Activated CD4-positive, alpha-beta T cell treated with anti-CD3 and anti-CD28 coated beads, Interleukin-2, Interleukin-4, amounts not matched to agents 100 ng/mL and 50 ng/mL, durations not matched to agents 16 hours and 8 hours (primary cell): Measurements from ENCODE around the gene OR14I1.

Source experiments
- DNase-seq: peaks from one replicate; pipeline ENCODE4 v3.0.0-alpha.2; 2020; ENCODE audit warnings: low spot score

Gene OR14I1

GRCh38 chr1:248702714-248703113 lies at the start of gene OR14I1:
TSS of gene OR14I1 (minus strand) at chr1:248702766.
- no peak for DNase-seq

DNA sequence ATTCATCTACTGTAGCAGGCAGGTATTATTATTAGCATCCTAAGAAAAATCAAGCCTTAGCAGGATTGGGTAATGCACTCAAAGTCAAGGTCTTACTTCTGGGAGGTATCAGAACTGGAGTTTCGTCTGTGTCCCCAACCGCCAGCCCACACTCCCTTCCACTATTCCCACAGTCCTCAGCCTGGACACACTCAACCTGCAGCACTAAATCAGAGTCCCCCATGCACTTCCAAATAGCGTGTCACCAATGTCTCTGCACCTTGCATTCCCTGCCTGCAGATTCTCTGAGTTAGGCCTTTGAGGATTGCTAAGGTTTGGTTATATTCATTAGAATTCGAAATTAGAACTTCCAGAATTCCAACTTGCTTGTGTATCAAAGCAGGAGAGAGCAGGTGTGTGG lies 49.1 kb upstream of the OR14I1 start:
- DNase-seq = no peak

DNA sequence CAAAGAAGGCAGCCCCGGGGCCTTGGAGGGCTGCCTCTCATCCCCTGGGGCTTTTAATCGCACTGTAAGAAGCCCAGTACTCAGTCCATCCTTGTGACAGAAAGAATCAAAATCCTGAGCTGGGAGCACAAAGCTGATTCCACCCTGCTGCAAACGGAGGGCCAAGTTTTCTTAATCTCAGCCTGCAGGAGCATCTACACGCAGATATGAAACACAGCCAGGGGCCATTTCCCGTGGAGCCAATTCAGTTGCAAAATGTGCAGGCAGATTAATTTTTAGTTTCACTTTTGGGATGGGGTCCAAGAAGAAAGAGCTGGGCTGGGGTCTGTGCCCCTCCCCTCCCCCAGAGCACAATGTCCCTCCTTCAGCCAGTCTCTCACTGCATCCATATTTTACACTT lies 48.6 kb upstream of the OR14I1 start:
- no peak for DNase-seq

DNA sequence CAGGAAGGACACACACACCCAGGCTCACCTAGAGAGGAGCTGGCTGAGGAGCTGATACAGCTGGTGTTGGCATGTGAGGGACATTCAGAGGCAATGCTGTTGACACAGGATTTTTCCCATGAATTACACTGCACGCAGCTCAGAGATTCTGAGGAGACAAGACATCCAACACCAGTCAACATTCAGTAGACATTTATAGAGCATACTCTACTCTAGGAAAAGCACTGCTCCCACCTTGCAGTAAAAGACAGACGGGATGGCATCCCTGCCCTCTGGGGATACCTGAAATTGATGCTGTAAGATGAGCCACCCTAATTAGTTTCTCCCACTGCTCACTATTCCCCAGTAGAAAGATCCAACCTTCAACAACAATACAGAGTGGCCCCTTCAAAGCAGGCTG lies 47.9 kb upstream of the OR14I1 start:
- no peak for DNase-seq

DNA sequence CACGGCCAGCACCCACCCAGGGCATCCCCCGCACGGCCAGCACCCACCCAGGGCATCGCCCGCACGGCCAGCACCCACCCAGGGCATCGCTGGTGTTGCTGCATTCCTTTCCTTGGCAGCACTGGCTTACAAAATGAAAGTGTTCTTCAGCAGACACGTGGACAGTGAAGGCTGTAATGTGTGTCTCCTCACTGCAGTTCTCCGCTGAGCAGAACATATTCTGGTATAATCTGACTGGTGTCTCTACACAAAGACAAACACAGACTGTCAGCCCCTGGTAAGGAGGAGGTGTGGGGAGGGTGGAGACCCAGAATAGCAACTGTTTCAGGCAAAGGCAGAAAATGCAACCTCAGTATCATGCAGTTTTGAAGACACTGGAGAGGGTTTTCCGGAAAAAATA lies 45.6 kb upstream of the OR14I1 start:
- no peak for DNase-seq

DNA sequence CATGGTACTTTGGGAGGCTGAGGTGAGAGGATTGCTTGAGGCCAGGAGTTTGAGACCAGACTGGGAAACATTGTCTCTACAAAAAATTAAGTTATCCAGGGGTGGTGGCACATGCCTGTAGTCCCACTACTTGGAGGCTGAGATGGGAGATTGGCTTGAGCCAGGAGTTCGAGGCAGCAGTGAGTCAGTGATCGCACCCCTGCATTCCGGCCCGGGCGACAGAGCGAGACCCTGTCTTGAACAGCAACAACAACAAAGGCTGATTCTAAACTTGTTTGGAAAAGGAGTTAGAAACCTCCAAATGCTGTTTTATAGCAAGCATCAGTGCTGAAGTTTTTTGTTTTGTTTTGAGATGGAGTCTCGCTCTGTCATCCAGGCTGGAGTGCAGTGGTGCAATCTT lies 38.3 kb upstream of the OR14I1 start:
- DNase-seq = no peak

GRCh38 chr1:248739572-248740205 lies 37.1 kb upstream of the OR14I1 start:
- no peak for DNase-seq

DNA sequence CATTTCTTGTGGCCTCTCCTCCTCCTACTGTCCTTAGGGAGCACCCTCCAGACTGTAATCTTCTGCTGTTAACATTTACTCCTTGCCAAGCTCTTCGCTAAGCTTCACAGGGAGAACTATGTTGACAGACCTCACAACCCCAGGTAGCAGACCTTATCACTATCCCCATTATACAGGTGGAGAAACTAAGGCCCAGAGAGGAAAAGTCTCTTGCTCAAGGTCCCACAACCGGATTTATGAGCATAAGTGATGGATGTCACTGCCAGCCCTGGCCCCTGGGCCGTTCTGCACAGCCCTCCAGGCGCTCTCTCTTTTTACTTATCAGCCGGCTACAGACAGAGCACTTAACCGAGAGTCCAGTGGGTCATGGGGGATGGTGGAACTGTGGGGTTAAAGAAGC lies 34.9 kb upstream of the OR14I1 start:
- no peak for DNase-seq

DNA sequence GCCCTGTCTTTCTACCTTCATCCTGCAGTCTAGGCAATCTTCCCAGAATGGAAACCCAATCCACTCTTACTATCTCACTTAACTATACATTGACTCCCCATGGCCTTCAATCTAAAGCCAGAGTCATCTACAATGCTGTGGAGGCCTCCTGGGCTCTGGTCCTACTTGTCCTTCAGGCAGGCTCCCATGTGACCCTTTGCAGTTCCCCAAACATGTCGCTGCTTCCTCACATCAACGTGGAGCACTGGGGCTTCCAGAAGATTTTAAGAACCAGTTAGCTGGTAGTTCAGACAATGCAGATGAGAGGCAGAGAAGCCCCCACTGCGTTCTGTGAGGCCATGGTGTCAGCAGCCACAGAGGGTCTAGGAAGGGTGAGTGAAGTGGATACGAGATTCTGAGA lies 34.4 kb upstream of the OR14I1 start:
- DNase-seq = no peak

GRCh38 chr1:248733566-248733965 lies 31.0 kb upstream of the OR14I1 start:
- DNase-seq = no peak

- DNase-seq = no peak
These were observed 28.2 kb upstream of the OR14I1 start for GRCh38 chr1:248730507-248731335.

DNA sequence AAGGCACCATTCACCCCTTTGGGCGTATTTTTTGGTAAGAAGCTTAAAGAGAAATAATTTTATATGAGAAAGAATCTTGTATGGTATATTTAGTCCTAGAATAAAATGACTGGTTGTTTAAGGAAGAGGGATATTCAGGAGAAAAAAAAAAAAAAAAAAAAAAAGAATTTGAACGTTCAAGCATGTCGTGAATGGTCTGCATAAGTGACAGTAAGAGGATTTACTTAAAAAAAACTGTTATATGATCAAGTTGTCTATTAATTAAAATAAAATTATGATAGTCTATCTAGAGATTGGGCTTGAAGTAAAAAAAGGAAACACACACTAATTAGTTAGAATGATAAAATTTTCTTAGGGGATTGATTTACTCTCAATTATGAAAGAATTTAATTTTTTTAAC lies 11.7 kb upstream of the OR14I1 start:
- DNase-seq = no peak

DNA sequence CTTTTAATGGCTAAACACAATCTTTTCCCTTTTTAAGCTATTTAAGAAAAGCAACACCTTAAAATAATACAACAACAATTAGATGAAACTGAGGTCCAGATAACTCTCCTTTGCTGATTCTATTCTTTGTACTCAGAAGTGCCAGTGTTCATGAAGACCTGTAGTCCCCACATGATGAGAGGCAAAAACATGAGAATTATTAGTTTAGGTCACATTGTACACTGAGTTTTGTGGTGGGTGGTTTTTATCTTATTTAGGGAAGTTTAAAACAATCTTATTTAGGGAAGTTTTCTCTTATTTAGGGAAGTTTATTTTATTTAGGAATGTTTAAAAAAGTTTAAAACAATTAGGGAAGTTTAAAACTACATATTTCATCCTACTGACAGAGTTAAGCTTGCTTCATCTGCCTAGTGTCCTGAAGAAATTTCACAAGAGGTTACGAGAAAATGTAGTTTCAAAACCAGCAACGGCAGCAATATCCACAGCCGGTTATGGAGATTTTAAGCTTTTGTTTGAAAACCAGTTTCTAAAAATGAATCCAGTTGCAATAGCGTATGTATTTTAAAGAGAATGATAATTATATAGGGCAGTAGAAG lies 7.8 kb upstream of the OR14I1 start:
- DNase-seq = no peak

DNA sequence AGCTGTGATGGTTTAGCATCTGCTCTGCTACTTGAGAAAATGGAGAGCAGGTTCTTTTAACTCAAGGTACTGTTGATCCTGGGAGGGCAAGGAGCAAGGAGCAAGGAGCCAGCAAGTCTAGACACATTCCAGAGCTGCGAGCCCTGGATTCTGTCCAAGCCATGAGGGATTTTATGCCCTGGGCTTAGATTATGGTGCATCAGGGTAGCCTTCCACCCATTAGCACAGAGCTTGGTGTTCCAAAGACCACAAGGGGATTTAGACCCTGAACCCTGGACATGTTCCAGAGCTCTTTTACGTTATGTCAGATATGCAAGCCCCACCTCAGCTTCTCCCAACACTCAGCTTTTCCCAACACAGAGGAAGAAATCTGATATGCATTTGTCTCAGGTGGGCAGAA lies 2.0 kb upstream of the OR14I1 start:
- no peak for DNase-seq

GRCh38 chr1:248703674-248704073 lies 1.1 kb upstream of the OR14I1 start:
- no peak for DNase-seq

DNA sequence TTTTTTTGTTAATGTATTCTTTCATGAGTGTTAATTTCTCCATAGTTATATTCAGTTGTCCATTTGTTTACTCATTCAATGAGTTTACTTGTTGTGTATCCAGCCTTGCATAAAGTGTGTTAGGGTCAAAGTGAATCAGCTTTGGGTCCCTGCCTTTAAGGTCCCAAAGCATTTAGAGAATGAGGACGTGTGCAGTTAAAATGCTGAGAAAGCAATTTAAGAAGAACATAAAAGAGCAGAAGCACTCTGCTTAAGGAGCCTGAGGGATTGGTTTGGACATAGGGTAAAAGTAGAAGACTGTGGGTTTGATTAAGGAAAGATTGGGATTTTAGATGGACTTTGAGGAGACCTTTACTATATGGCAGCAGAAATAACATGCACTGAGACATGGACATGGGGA lies 3.5 kb downstream of the OR14I1 start:
- DNase-seq = no peak

GRCh38 chr1:248697907-248698306 lies 4.7 kb downstream of the OR14I1 start:
- DNase-seq = no peak

- no peak for DNase-seq
These were observed 5.8 kb downstream of the OR14I1 start for GRCh38 chr1:248696774-248697173.

- peak; percentile 8 for DNase-seq
These were observed 6.3 kb downstream of the OR14I1 start for GRCh38 chr1:248696261-248696660.

- no peak for DNase-seq
These were observed 7.0 kb downstream of the OR14I1 start for GRCh38 chr1:248695451-248696132.

- DNase-seq = no peak
These were observed 10.9 kb downstream of the OR14I1 start for GRCh38 chr1:248691567-248692155.

GRCh38 chr1:248688527-248689298 lies 13.9 kb downstream of the OR14I1 start:
- DNase-seq = no peak
